Adrenal gland (tissue), 12 donors: ENCODE measurements around the gene VSX1. TPM values are rescaled to one million over a fixed set of nuclear protein-coding genes. Genes with fewer than 3 reads are reported as not detected.
A peak's percentile ranks its signal among the peaks of the same experiment; 100 is the strongest.

Source experiments
- DNase-seq, 7 donors: peaks; one replicate each; pipeline ENCODE4 v3.0.0-alpha.2; 2019 to 2020
- H3K27ac ChIP-seq, 5 donors: fragments of 200-600 bp; sonication (generic) in 4 of 5; 1 replicate in 3 of 5; 2 replicates in 2 of 5; pipeline versions ENCODE4 v1.5.1 to v1.8.0; 2016 to 2020; ENCODE audit warnings: mild to moderate bottlenecking in 1 of 5
- H3K27me3 ChIP-seq: fragments of 200-600 bp; 2 replicates; pipeline ENCODE4 v1.8.0; 2021
- H3K36me3 ChIP-seq, 2 donors: fragments of 200-600 bp; replicated peaks in 1 of 2; 1 replicate in 1 of 2; 2 replicates in 1 of 2; pipeline versions ENCODE4 v1.5.1 to v1.8.0; 2018 to 2022
- H3K4me1 ChIP-seq, 2 donors: fragments of 200-600 bp; replicated peaks in 1 of 2; 1 replicate in 1 of 2; 2 replicates in 1 of 2; pipeline versions ENCODE4 v1.5.1 to v1.8.0; 2018 to 2021
- H3K4me3 ChIP-seq, 4 donors: fragments of 200-600 bp; sonication (generic) in 3 of 4; one replicate each; pipeline ENCODE4 v1.5.1; 2016 to 2018
- H3K9me3 ChIP-seq, 3 donors: fragments of 200-600 bp; sonication (generic) in 1 of 3; replicated peaks in 1 of 3; 1 replicate in 2 of 3; 2 replicates in 1 of 3; pipeline versions ENCODE4 v1.5.1 to v1.8.0; 2016 to 2021
- CTCF ChIP-seq, 6 experiments: fragments of 450-650 bp in 4 of 6; fragments of 200-600 bp in 2 of 6; sonication (generic) in 1 of 6; IDR thresholded peaks; 1 replicate in 5 of 6; 2 replicates in 1 of 6; pipeline versions ENCODE4 v1.5.1 to v1.8.0; 2016 to 2021; ENCODE audit warnings: antibody characterized with exemption in 6 of 6, mild to moderate bottlenecking in 2 of 6, moderate library complexity in 1 of 6
- POLR2A ChIP-seq, 2 donors: fragments of 450-650 bp; IDR thresholded peaks; one replicate each; pipeline ENCODE4 v1.6.1; 2017; ENCODE audit warnings: antibody characterized with exemption in 2 of 2, mild to moderate bottlenecking in 2 of 2, moderate library complexity in 1 of 2
- WGBS, 4 donors: extraction: QIAGEN DNeasy Blood & Tissue Kit in 2 of 4; methylation state at CpG; one replicate each; pipeline versions ENCODE4 v1.1.5 to v1.1.7; 2013 to 2017; 5-methylcytosine and 5-hydroxymethylcytosine counted together
- intact Hi-C, 2 donors: fragments of 100-400 bp; cut with DNase I; formaldehyde crosslinking; loops; one replicate each; pipeline versions ENCODE4 v1.14.1 to v1.15.0; 2022 to 2023
- polyA plus RNA-seq, 3 donors: library from polyadenylated mRNA; stranded (reverse); fragments of 200-250 nt in 2 of 3; fragments of 350-450 nt in 1 of 3; fragmentation: Illumina TruSeq in 1 of 3; extraction: RNeasy Lipid Tissue Mini Kit (QIAGEN cat#74804) in 1 of 3; gene quantifications; one replicate each; pipeline ENCODE4 v1.2.3, GENCODE V29; 2013 to 2014
- total RNA-seq, 9 donors: library from RNA; depleted of rRNA in 4 of 9; stranded (reverse); fragments of >200 nt in 4 of 9; fragments of 120-200 nt in 1 of 9; fragmentation: NEBNext Ultra II Directional in 1 of 9; extraction: Animal tissue kit (Norgen Biotek cat#: 25700) in 1 of 9; gene quantifications; one replicate each; pipeline versions ENCODE4 v1.1.0 to v1.2.4, GENCODE V29; 2013 to 2023
- donor health status: healthy with polysubstance abuse.
- donor health status: Bipolar disorder and iron deficiency.
- donor health status: DM: yes; HTN: yes; CAD: no.
- donor health status: DM: no; HTN: no; CAD: no.
- donor health status: DM: no; HTN: no; CAD: no.
- donor health status: DM: yes; HTN: yes; CAD: no.

The VSX1 gene
- total and polyA plus RNA-seq, 12 donors, result 0.06 to 2.2 (median 0.52) TPM; not detected in 1

- Histone ChIP-seq H3K4me3 (peak overlapping the region in 3 of 4 donors; percentile 71 to 79 (median 71)), H3K36me3 (no peaks in the 10 kb centered on the region), H3K27ac (peak overlapping the region; percentile 48 to 94 (median 82)), H3K9me3 (no peaks in the 10 kb centered on the region), H3K27me3 (no peaks in the 10 kb centered on the region), H3K4me1 (peaks cover 35 to 65% of the 10 kb centered on the region in 2 donors)
- DNase-seq, result no peak
- WGBS, 4 donors, result 9 to 18% (median 13%) methylated on average over 3 to 24 of the region's 24 CpGs
- TF ChIP-seq POLR2A (IDR thresholded peaks at IDR 0.05) (no peak), CTCF (IDR thresholded peaks at IDR 0.05) (no peak)
- intact Hi-C loops, result no loop called here
Observed at GRCh38 chr20:25056690-25057233, 25.2 kb downstream of the VSX1 start.

- H3K27me3 ChIP-seq, result no peaks in the 10 kb centered on the region
- peak in 4 of 7 donors; percentile 23 to 43 (median 37) for DNase-seq
- TF ChIP-seq CTCF (IDR thresholded peaks at IDR 0.05) (no peak), POLR2A (IDR thresholded peaks at IDR 0.05) (no peak)
- WGBS, 4 donors, result 50 to 57% (median 56%) methylated on average over 8 of the region's 8 CpGs
- intact Hi-C loops, result no loop called here
- H3K4me1 ChIP-seq, result peaks cover 35 to 66% of the 10 kb centered on the region in 2 donors
- peak overlapping the region in 1 of 4 donors; percentile 71 for H3K4me3 ChIP-seq
- H3K9me3 ChIP-seq, result no peaks in the 10 kb centered on the region
- H3K36me3 ChIP-seq, result no peaks in the 10 kb centered on the region
- H3K27ac ChIP-seq, result peak overlapping the region in 2 of 5 donors; percentile 83 to 94
Observed at GRCh38 chr20:25055711-25056495, 26.0 kb downstream of the VSX1 start.

- TF ChIP-seq POLR2A (IDR thresholded peaks at IDR 0.05), result no peak
- TF ChIP-seq CTCF (IDR thresholded peaks at IDR 0.05), result no peak
- peak overlapping the region in 2 of 5 donors; percentile 79 to 94 for H3K27ac ChIP-seq
- H3K4me1 ChIP-seq, result peaks cover 35 to 66% of the 10 kb centered on the region in 2 donors
- no peaks in the 10 kb centered on the region for H3K9me3 ChIP-seq
- no peaks in the 10 kb centered on the region for H3K36me3 ChIP-seq
- intact Hi-C loops, result no loop called here
- peak in 4 of 7 donors; percentile 44 to 52 (median 48) for DNase-seq
- 55 to 65% (median 62%) methylated on average over 10 of the region's 10 CpGs for WGBS, 4 donors
- no peak overlapping the region for H3K4me3 ChIP-seq
- no peaks in the 10 kb centered on the region for H3K27me3 ChIP-seq
Observed at GRCh38 chr20:25054995-25055629, 26.8 kb downstream of the VSX1 start.
